Measurements from ENCODE around the gene ENOX1. TPM values are rescaled to one million over a fixed set of nuclear protein-coding genes. Genes with fewer than 3 reads are reported as not detected.

ENOX1 gene
- total RNA-seq, 2 donors from 2014 or later: 0.22 to 1.4 TPM

- Histone ChIP-seq H3K27ac (no peak overlapping the region), H3K36me3 (no peaks in the 10 kb centered on the region), H3K4me1 (no peaks in the 10 kb centered on the region), H3K9ac (ENCODE audit: low read depth in 2 of 2, low read length in 2 of 2) (no peak overlapping the region), H3K27me3 (no peaks in the 10 kb centered on the region), H3K9me3 (no peaks in the 10 kb centered on the region), H3K4me3 (no peak overlapping the region)
- intact Hi-C loops (cut with DNase I): no loop called here
- TF ChIP-seq CTCF (IDR thresholded peaks at IDR 0.05): no peak
- DNase-seq: no peak
Measured at GRCh38 chr13:43584751-43585150, 202.0 kb downstream of the ENOX1 start.

GRCh38 chr13:43583321-43583720 is 203.5 kb downstream of the ENOX1 start:
- H3K36me3 ChIP-seq: no peaks in the 10 kb centered on the region
- H3K4me3 ChIP-seq: no peak overlapping the region
- no peaks in the 10 kb centered on the region for H3K9me3 ChIP-seq
- TF ChIP-seq CTCF (IDR thresholded peaks at IDR 0.05): no peak
- no peak for DNase-seq
- H3K9ac ChIP-seq (ENCODE audit: low read depth in 2 of 2, low read length in 2 of 2): no peak overlapping the region
- no peak overlapping the region for H3K27ac ChIP-seq
- H3K4me1 ChIP-seq: no peaks in the 10 kb centered on the region
- H3K27me3 ChIP-seq: no peaks in the 10 kb centered on the region
- intact Hi-C loops (cut with DNase I): no loop called here

GRCh38 chr13:43580280-43580679 is 206.5 kb downstream of the ENOX1 start:
- no peak for DNase-seq
- H3K36me3 ChIP-seq: no peaks in the 10 kb centered on the region
- no peak for TF ChIP-seq CTCF (IDR thresholded peaks at IDR 0.05)
- no peak overlapping the region for H3K9ac ChIP-seq (ENCODE audit: low read depth in 2 of 2, low read length in 2 of 2)
- H3K27ac ChIP-seq: no peak overlapping the region
- no peaks in the 10 kb centered on the region for H3K9me3 ChIP-seq
- no peaks in the 10 kb centered on the region for H3K27me3 ChIP-seq
- no peak overlapping the region for H3K4me3 ChIP-seq
- intact Hi-C loops (cut with DNase I): no loop called here
- no peaks in the 10 kb centered on the region for H3K4me1 ChIP-seq

- no peak overlapping the region for H3K4me3 ChIP-seq
- H3K4me1 ChIP-seq: no peaks in the 10 kb centered on the region
- TF ChIP-seq CTCF (IDR thresholded peaks at IDR 0.05): no peak
- intact Hi-C loops (cut with DNase I): no loop called here
- no peak for DNase-seq
- H3K27ac ChIP-seq: no peak overlapping the region
- H3K27me3 ChIP-seq: no peaks in the 10 kb centered on the region
- H3K9ac ChIP-seq (ENCODE audit: low read depth in 2 of 2, low read length in 2 of 2): no peak overlapping the region
- H3K36me3 ChIP-seq: no peaks in the 10 kb centered on the region
- no peaks in the 10 kb centered on the region for H3K9me3 ChIP-seq
Measured at GRCh38 chr13:43579321-43579720, 207.5 kb downstream of the ENOX1 start.

GRCh38 chr13:43574605-43575004 is 212.2 kb downstream of the ENOX1 start:
- no peak for TF ChIP-seq CTCF (IDR thresholded peaks at IDR 0.05)
- Histone ChIP-seq H3K36me3 (no peaks in the 10 kb centered on the region), H3K9ac (ENCODE audit: low read depth in 2 of 2, low read length in 2 of 2) (no peak overlapping the region), H3K9me3 (no peaks in the 10 kb centered on the region), H3K27ac (no peak overlapping the region), H3K4me1 (no peaks in the 10 kb centered on the region), H3K4me3 (no peak overlapping the region), H3K27me3 (no peaks in the 10 kb centered on the region)
- intact Hi-C loops (cut with DNase I): no loop called here
- no peak for DNase-seq

Data from colonic mucosa (tissue), 4 donors.